IPS-15b (cell line): ENCODE results near the gene PDE11A.

ENCODE experiments used
- H3K27me3 ChIP-seq: one replicate; pipeline ENCODE4 v1.6.1; 2013; ENCODE audit warnings: low read length; ENCODE audit not compliant: control insufficient read depth, insufficient read depth
- H3K36me3 ChIP-seq: one replicate; pipeline ENCODE4 v1.6.1; 2013; ENCODE audit warnings: low read length; ENCODE audit not compliant: control insufficient read depth, insufficient read depth
- H3K4me1 ChIP-seq: one replicate; pipeline ENCODE4 v1.6.1; 2013; ENCODE audit warnings: mild to moderate bottlenecking, low read length; ENCODE audit not compliant: control insufficient read depth, insufficient read depth
- H3K4me3 ChIP-seq: one replicate; pipeline ENCODE4 v1.5.1; 2013; ENCODE audit warnings: low read depth, low read length
- H3K9ac ChIP-seq: one replicate; pipeline ENCODE4 v1.6.1; 2013; ENCODE audit warnings: low read depth, mild to moderate bottlenecking, low read length
- H3K9me3 ChIP-seq: one replicate; pipeline ENCODE4 v1.6.1; 2013; ENCODE audit warnings: mild to moderate bottlenecking, low read length; ENCODE audit not compliant: control insufficient read depth, insufficient read depth

PDE11A gene

GRCh38 chr2:177998996-177999395 lies 73.6 kb downstream of the PDE11A start:
- no peaks in the 10 kb centered on the region for H3K4me1 ChIP-seq
- no peak overlapping the region for H3K9ac ChIP-seq
- H3K27me3 ChIP-seq, result no peaks in the 10 kb centered on the region
- H3K4me3 ChIP-seq, result no peak overlapping the region
- no peaks in the 10 kb centered on the region for H3K9me3 ChIP-seq
- no peaks in the 10 kb centered on the region for H3K36me3 ChIP-seq

GRCh38 chr2:177998006-177998405 lies 74.6 kb downstream of the PDE11A start:
- Histone ChIP-seq H3K36me3 (no peaks in the 10 kb centered on the region), H3K4me1 (no peaks in the 10 kb centered on the region), H3K4me3 (no peak overlapping the region), H3K9me3 (no peaks in the 10 kb centered on the region), H3K9ac (no peak overlapping the region), H3K27me3 (no peaks in the 10 kb centered on the region)

GRCh38 chr2:177992992-177993391 lies 79.6 kb downstream of the PDE11A start:
- Histone ChIP-seq H3K27me3 (no peaks in the 10 kb centered on the region), H3K36me3 (no peaks in the 10 kb centered on the region), H3K4me3 (no peak overlapping the region), H3K9ac (no peak overlapping the region), H3K9me3 (no peaks in the 10 kb centered on the region), H3K4me1 (no peaks in the 10 kb centered on the region)

- Histone ChIP-seq H3K27me3 (peaks cover 2% of the 10 kb centered on the region), H3K9me3 (no peaks in the 10 kb centered on the region), H3K4me3 (no peak overlapping the region), H3K36me3 (no peaks in the 10 kb centered on the region), H3K4me1 (no peaks in the 10 kb centered on the region), H3K9ac (no peak overlapping the region)
Observed at GRCh38 chr2:177989029-177989885, 83.3 kb downstream of the PDE11A start.

GRCh38 chr2:177984749-177985148 lies 87.8 kb downstream of the PDE11A start:
- no peak overlapping the region for H3K4me3 ChIP-seq

GRCh38 chr2:177983183-177983788 lies 89.3 kb downstream of the PDE11A start:
- Histone ChIP-seq H3K36me3 (no peaks in the 10 kb centered on the region), H3K27me3 (peaks cover 2% of the 10 kb centered on the region), H3K4me1 (no peaks in the 10 kb centered on the region), H3K9me3 (no peaks in the 10 kb centered on the region), H3K4me3 (no peak overlapping the region), H3K9ac (no peak overlapping the region)

More at GRCh38 chr2:177984749-177985148, 87.8 kb downstream of the PDE11A start:
- H3K9me3 ChIP-seq, result no peaks in the 10 kb centered on the region
- no peaks in the 10 kb centered on the region for H3K36me3 ChIP-seq
- H3K9ac ChIP-seq, result no peak overlapping the region
- peaks cover 2% of the 10 kb centered on the region for H3K27me3 ChIP-seq
- H3K4me1 ChIP-seq, result no peaks in the 10 kb centered on the region

GRCh38 chr2:177972782-177973181 lies 99.8 kb downstream of the PDE11A start:
- H3K36me3 ChIP-seq, result no peaks in the 10 kb centered on the region
- peak overlapping the region; percentile 20 for H3K4me3 ChIP-seq
- peaks cover 4% of the 10 kb centered on the region for H3K4me1 ChIP-seq
- no peaks in the 10 kb centered on the region for H3K9me3 ChIP-seq
- no peaks in the 10 kb centered on the region for H3K27me3 ChIP-seq
- H3K9ac ChIP-seq, result no peak overlapping the region

- H3K9me3 ChIP-seq, result no peaks in the 10 kb centered on the region
- H3K36me3 ChIP-seq, result no peaks in the 10 kb centered on the region
- H3K9ac ChIP-seq, result no peak overlapping the region
- peaks cover 4% of the 10 kb centered on the region for H3K4me1 ChIP-seq
- no peak overlapping the region for H3K4me3 ChIP-seq
- H3K27me3 ChIP-seq, result no peaks in the 10 kb centered on the region
Observed at GRCh38 chr2:177972123-177972522, 100.5 kb downstream of the PDE11A start.

- no peak overlapping the region for H3K9ac ChIP-seq
- no peaks in the 10 kb centered on the region for H3K27me3 ChIP-seq
- peaks cover 4% of the 10 kb centered on the region for H3K4me1 ChIP-seq
- no peaks in the 10 kb centered on the region for H3K36me3 ChIP-seq
- no peak overlapping the region for H3K4me3 ChIP-seq
- H3K9me3 ChIP-seq, result no peaks in the 10 kb centered on the region
Observed at GRCh38 chr2:177970670-177971454, 101.7 kb downstream of the PDE11A start.

GRCh38 chr2:177964892-177965291 lies 107.7 kb downstream of the PDE11A start:
- no peak overlapping the region for H3K4me3 ChIP-seq
- H3K4me1 ChIP-seq, result no peaks in the 10 kb centered on the region
- no peaks in the 10 kb centered on the region for H3K9me3 ChIP-seq
- no peaks in the 10 kb centered on the region for H3K36me3 ChIP-seq
- no peak overlapping the region for H3K9ac ChIP-seq
- no peaks in the 10 kb centered on the region for H3K27me3 ChIP-seq

- no peak overlapping the region for H3K9ac ChIP-seq
- H3K4me1 ChIP-seq, result no peaks in the 10 kb centered on the region
- H3K36me3 ChIP-seq, result no peaks in the 10 kb centered on the region
- no peaks in the 10 kb centered on the region for H3K9me3 ChIP-seq
- no peaks in the 10 kb centered on the region for H3K27me3 ChIP-seq
- no peak overlapping the region for H3K4me3 ChIP-seq
Observed at GRCh38 chr2:177952151-177952550, 120.4 kb downstream of the PDE11A start.
